ENCODE data around the gene PRR5L.

GRCh38 chr11:36469063-36469462 is 173.0 kb downstream of the PRR5L start:
- TF ChIP-seq HDGF (IDR thresholded peaks at IDR 0.05; ENCODE audit: borderline replicate concordance) (no peak), BHLHE40 (IDR thresholded peaks at IDR 0.05; ENCODE audit: borderline replicate concordance) (no peak)

All from HEK293T (cell line).